Trophoblast cell (in vitro differentiated cells and primary cell): ENCODE measurements around the gene CD86.

Experiments used
- DNase-seq, 2 donors: peaks; one replicate each; pipeline ENCODE4 v3.0.0-alpha.2; 2016
- H2AFZ ChIP-seq: 2 replicates; pipeline ENCODE4 v1.6.1; 2013; ENCODE audit warnings: low read length, moderate library complexity, mild to moderate bottlenecking; ENCODE audit not compliant: insufficient read depth, poor library complexity
- H2AK5ac ChIP-seq: 2 replicates; pipeline ENCODE4 v1.6.1; 2013; ENCODE audit warnings: mild to moderate bottlenecking, low read length
- H2BK120ac ChIP-seq: 2 replicates; pipeline ENCODE4 v1.6.1; 2013; ENCODE audit warnings: low read length, mild to moderate bottlenecking, moderate library complexity; ENCODE audit not compliant: insufficient read depth, poor library complexity
- H2BK12ac ChIP-seq: 2 replicates; pipeline ENCODE4 v1.6.1; 2013; ENCODE audit warnings: mild to moderate bottlenecking, low read length, moderate library complexity
- H2BK5ac ChIP-seq: 2 replicates; pipeline ENCODE4 v1.6.1; 2013; ENCODE audit warnings: low read length, low read depth, moderate library complexity, mild to moderate bottlenecking; ENCODE audit not compliant: poor library complexity
- H3K14ac ChIP-seq: 2 replicates; pipeline ENCODE4 v1.6.1; 2013; ENCODE audit warnings: mild to moderate bottlenecking, low read length
- H3K18ac ChIP-seq: 2 replicates; pipeline ENCODE4 v1.6.1; 2013; ENCODE audit warnings: mild to moderate bottlenecking, low read length
- H3K23ac ChIP-seq: 2 replicates; pipeline ENCODE4 v1.6.1; 2013; ENCODE audit warnings: low read length
- H3K27ac ChIP-seq: 2 replicates; pipeline ENCODE4 v1.5.1; 2013; ENCODE audit warnings: low read depth, mild to moderate bottlenecking, inconsistent platforms, low read length, moderate library complexity
- H3K27me3 ChIP-seq: 2 replicates; pipeline ENCODE4 v1.6.1; 2013; ENCODE audit warnings: inconsistent platforms, mild to moderate bottlenecking, low read length, moderate library complexity; ENCODE audit not compliant: insufficient read depth
- H3K36me3 ChIP-seq, 2 experiments: 1 replicate in 1 of 2; 2 replicates in 1 of 2; pipeline ENCODE4 v1.6.1; 2013; ENCODE audit warnings: low read length in 2 of 2, mild to moderate bottlenecking in 2 of 2, moderate library complexity in 1 of 2; ENCODE audit not compliant: insufficient read depth in 2 of 2, control insufficient read depth in 1 of 2
- H3K4ac ChIP-seq: 2 replicates; pipeline ENCODE4 v1.6.1; 2013; ENCODE audit warnings: low read depth, mild to moderate bottlenecking, low read length, moderate library complexity
- H3K4me1 ChIP-seq, 2 experiments: 1 replicate in 1 of 2; 2 replicates in 1 of 2; pipeline ENCODE4 v1.6.1; 2013; ENCODE audit warnings: low read length in 2 of 2, mild to moderate bottlenecking in 2 of 2, moderate library complexity in 1 of 2; ENCODE audit not compliant: insufficient read depth in 2 of 2, control insufficient read depth in 1 of 2
- H3K4me2 ChIP-seq: 2 replicates; pipeline ENCODE4 v1.6.1; 2013; ENCODE audit warnings: inconsistent platforms, mild to moderate bottlenecking, low read length, moderate library complexity
- H3K4me3 ChIP-seq: 2 replicates; pipeline ENCODE4 v1.5.1; 2013; ENCODE audit warnings: mild to moderate bottlenecking, low read depth, low read length, inconsistent platforms
- H3K79me1 ChIP-seq: one replicate; pipeline ENCODE4 v1.6.1; 2013; ENCODE audit warnings: low read length
- H3K79me2 ChIP-seq: 2 replicates; pipeline ENCODE4 v1.6.1; 2013; ENCODE audit warnings: low read length, mild to moderate bottlenecking; ENCODE audit not compliant: control insufficient read depth, insufficient read depth, poor library complexity
- H3K9ac ChIP-seq: 2 replicates; pipeline ENCODE4 v1.6.1; 2013; ENCODE audit warnings: mild to moderate bottlenecking, low read length
- H3K9me3 ChIP-seq: 2 replicates; pipeline ENCODE4 v1.6.1; 2013; ENCODE audit warnings: low read depth, mild to moderate bottlenecking, control low read depth, inconsistent platforms, low read length; ENCODE audit not compliant: insufficient read depth
- H4K12ac ChIP-seq: 2 replicates; pipeline ENCODE4 v1.6.1; 2013; ENCODE audit warnings: low read depth, mild to moderate bottlenecking, low read length, moderate library complexity
- H4K8ac ChIP-seq: 2 replicates; pipeline ENCODE4 v1.6.1; 2013; ENCODE audit warnings: low read depth, mild to moderate bottlenecking, low read length, moderate library complexity
- H4K91ac ChIP-seq: one replicate; pipeline ENCODE4 v1.6.1; 2013; ENCODE audit warnings: low read depth, mild to moderate bottlenecking, low read length, moderate library complexity
- WGBS: extraction: QIAGEN DNeasy Blood & Tissue Kit; methylation state at CpG from one replicate; pipeline ENCODE4 v1.1.7; 2013; ENCODE audit warnings: missing lambda C conversion rate; ENCODE audit not compliant: insufficient read length, insufficient coverage; ENCODE audit errors: extremely low coverage; 5-methylcytosine and 5-hydroxymethylcytosine counted together

CD86 gene

DNA sequence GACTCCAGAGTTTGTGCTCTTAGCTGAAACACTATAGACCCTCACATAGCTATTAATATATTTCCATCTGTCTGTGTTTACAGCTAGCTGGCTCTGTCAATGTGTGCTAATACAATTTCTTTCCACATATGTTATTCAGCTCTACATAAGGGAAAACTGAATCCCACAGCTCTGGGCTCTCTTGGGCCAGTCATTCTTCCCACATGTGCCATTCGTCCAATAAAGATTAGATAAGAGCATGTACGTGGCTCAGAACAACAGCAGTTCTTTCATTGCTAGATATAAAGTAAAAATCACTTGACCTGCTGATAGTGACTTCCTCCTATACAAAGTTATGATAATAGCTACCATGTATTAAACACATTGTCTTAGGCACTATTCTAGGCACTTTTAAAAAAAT is 30.4 kb upstream of the CD86 start:
- Histone ChIP-seq H3K4me1 (peaks cover 0 to 5% of the 10 kb centered on the region in 2 experiments), H2BK120ac (no peak overlapping the region), H3K9ac (no peak overlapping the region), H2BK12ac (no peak overlapping the region), H3K18ac (no peak overlapping the region), H2AK5ac (no peak overlapping the region), H3K4me3 (no peak overlapping the region), H3K27me3 (no peaks in the 10 kb centered on the region), H2BK5ac (no peak overlapping the region), H3K9me3 (peaks cover 3% of the 10 kb centered on the region), H4K12ac (no peak overlapping the region), H2AFZ (no peak overlapping the region), H4K91ac (no peak overlapping the region), H3K79me2 (peaks cover 2% of the 10 kb centered on the region), H3K23ac (no peak overlapping the region), H3K27ac (no peak overlapping the region), H3K36me3 (no peaks in the 10 kb centered on the region), H3K79me1 (no peaks in the 10 kb centered on the region), H3K4ac (no peak overlapping the region), H3K14ac (no peak overlapping the region), H3K4me2 (no peak overlapping the region), H4K8ac (no peak overlapping the region)
- DNase-seq, result no peak
- no CpG with 5 or more reads among the region's 2 CpGs for WGBS

DNA sequence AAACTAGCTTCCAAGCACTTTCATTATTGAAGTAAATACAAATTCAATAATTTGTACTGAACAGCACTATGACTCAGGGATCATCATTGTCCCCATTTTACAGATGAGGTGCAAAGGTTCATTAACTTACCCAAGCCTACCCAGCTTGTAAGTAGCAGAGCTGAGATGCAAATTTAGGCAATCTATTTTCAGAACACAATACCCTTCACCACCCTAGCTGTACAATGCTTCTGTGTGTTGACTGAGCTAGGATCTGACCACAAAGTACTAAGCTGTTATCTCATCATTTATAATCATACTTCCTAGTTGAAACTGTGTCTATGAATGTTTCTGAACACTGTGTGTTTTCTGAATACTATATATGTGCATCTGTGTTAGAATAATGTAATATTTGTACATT is 29.9 kb upstream of the CD86 start:
- Histone ChIP-seq H3K4me2 (no peak overlapping the region), H3K9me3 (peaks cover 3% of the 10 kb centered on the region), H4K8ac (no peak overlapping the region), H2AK5ac (no peak overlapping the region), H3K18ac (no peak overlapping the region), H3K27ac (no peak overlapping the region), H2BK120ac (no peak overlapping the region), H3K14ac (no peak overlapping the region), H3K27me3 (no peaks in the 10 kb centered on the region), H3K23ac (no peak overlapping the region), H3K79me1 (no peaks in the 10 kb centered on the region), H3K4me3 (no peak overlapping the region), H3K4me1 (peaks cover 0 to 5% of the 10 kb centered on the region in 2 experiments), H3K4ac (no peak overlapping the region), H2AFZ (no peak overlapping the region), H3K9ac (no peak overlapping the region), H2BK12ac (no peak overlapping the region), H4K91ac (no peak overlapping the region), H3K36me3 (no peaks in the 10 kb centered on the region), H2BK5ac (no peak overlapping the region), H4K12ac (no peak overlapping the region), H3K79me2 (peaks cover 2% of the 10 kb centered on the region)
- DNase-seq, result no peak

DNA sequence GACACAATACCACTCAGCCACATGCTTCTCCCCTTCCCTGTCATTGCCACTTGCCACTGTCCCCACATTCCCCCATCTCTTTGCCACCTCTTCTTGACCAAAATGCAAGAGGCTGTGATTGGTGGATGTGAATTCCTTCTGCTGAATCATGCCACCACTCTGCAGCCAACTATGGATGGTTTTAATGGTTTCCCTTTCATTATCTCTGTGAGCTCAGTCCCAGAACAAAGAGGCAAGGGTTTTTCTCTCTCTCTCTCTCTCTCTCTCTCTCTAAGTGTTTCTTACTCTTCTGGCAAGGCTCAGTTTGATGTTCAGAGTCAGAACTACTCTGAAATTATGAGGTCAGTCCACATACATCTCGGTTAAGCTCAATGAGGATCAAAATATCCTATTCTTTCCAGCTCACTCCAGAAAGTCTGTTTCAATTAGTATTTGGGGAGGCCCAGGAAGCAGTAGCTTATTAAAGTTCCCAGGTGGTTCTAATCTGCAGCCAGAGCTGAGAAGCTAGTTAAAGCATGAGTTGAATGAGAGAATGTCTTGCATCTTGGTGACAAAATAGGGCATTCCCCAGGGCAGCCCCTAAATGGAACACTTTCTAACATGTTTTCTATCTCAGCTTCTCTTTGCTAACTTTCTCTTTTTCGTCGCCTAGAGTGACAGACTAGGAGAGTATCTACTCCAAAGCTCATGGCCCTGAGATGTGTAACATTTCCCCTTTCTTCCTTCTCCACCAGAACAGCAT is 24.6 kb upstream of the CD86 start:
- no peak overlapping the region for H3K4ac ChIP-seq
- H3K14ac ChIP-seq, result no peak overlapping the region
- no CpG with 5 or more reads among the region's 3 CpGs for whole genome bisulfite sequencing
- H4K91ac ChIP-seq, result no peak overlapping the region
- H2BK12ac ChIP-seq, result no peak overlapping the region
- H3K4me3 ChIP-seq, result no peak overlapping the region
- H3K36me3 ChIP-seq, result no peaks in the 10 kb centered on the region
- no peak for DNase-seq
- H3K27me3 ChIP-seq, result no peaks in the 10 kb centered on the region
- H3K18ac ChIP-seq, result no peak overlapping the region
- H3K79me2 ChIP-seq, result no peaks in the 10 kb centered on the region
- H4K8ac ChIP-seq, result no peak overlapping the region
- no peak overlapping the region for H3K4me2 ChIP-seq
- no peak overlapping the region for H3K23ac ChIP-seq
- no peaks in the 10 kb centered on the region for H3K4me1 ChIP-seq
- H2BK120ac ChIP-seq, result no peak overlapping the region
- H3K9ac ChIP-seq, result no peak overlapping the region
- no peak overlapping the region for H3K27ac ChIP-seq
- no peak overlapping the region for H2AK5ac ChIP-seq
- no peaks in the 10 kb centered on the region for H3K9me3 ChIP-seq
- no peak overlapping the region for H2AFZ ChIP-seq
- H4K12ac ChIP-seq, result no peak overlapping the region
- H3K79me1 ChIP-seq, result no peaks in the 10 kb centered on the region
- no peak overlapping the region for H2BK5ac ChIP-seq

DNA sequence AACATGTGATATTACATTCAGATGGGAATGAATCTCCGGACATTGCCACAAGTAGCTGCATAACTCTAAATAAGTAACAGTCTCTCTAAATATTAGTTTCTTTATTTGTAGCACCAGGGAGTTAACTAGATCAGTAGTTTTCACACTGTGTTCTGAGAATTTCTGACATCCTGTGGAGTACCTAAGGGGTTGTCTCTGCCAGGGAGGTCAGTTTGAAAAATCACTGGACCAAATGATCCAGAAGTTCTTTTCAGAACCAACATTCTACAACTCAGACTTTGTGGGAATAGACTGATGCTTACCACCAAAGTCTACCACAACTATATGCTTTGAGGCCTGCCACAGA is 24.1 kb upstream of the CD86 start:
- Histone ChIP-seq H3K79me1 (no peaks in the 10 kb centered on the region), H3K79me2 (no peaks in the 10 kb centered on the region), H3K27me3 (no peaks in the 10 kb centered on the region), H3K18ac (no peak overlapping the region), H3K9me3 (no peaks in the 10 kb centered on the region), H4K8ac (no peak overlapping the region), H2BK5ac (no peak overlapping the region), H4K12ac (no peak overlapping the region), H3K23ac (no peak overlapping the region), H3K4me3 (no peak overlapping the region), H3K14ac (no peak overlapping the region), H2BK12ac (no peak overlapping the region), H2AFZ (no peak overlapping the region), H2AK5ac (no peak overlapping the region), H3K9ac (no peak overlapping the region), H3K4ac (no peak overlapping the region), H3K4me1 (no peaks in the 10 kb centered on the region), H2BK120ac (no peak overlapping the region), H3K4me2 (no peak overlapping the region), H4K91ac (no peak overlapping the region), H3K36me3 (no peaks in the 10 kb centered on the region), H3K27ac (no peak overlapping the region)
- no CpG with 5 or more reads among the region's 1 CpG for WGBS
- DNase-seq, result no peak
